Stimulated activated CD4-positive, alpha-beta T cell treated with anti-CD3 and anti-CD28 coated beads, Interleukin-12 subunit alpha, Interleukin-12 subunit beta, amount 100 ng/mL, for 24 hours (primary cell): ENCODE results near the gene ATP13A1.

Experiments
- DNase-seq, 2 experiments: peaks; one replicate each; pipeline ENCODE4 v3.0.0-alpha.2; 2020; ENCODE audit warnings: low read depth in 2 of 2

Gene ATP13A1

GRCh38 chr19:19662871-19663255 is 613 bp downstream of the ATP13A1 start:
- no peak for DNase-seq

DNA sequence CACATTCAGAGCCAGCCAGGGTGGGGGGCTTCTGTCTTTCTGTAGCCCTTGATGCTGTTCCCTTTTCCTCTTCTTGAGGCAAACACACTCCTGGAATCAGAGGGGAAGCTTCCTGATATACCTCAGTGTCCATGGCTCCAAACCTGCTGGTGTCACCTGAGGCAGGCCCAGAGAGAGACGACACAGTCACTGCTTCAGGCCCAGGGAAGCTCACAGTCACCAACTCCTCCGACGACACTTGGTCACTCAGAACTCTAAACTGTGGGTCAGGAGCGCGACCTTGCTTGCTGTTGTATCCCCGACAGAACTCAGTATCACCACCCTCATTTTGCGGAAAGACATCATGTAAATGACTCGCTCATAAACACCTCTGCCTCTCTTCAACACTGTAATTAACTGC is 1.1 kb downstream of the ATP13A1 start:
- DNase-seq: no peak

- no peak for DNase-seq
Measured at GRCh38 chr19:19661675-19662251, 1.7 kb downstream of the ATP13A1 start.

DNA sequence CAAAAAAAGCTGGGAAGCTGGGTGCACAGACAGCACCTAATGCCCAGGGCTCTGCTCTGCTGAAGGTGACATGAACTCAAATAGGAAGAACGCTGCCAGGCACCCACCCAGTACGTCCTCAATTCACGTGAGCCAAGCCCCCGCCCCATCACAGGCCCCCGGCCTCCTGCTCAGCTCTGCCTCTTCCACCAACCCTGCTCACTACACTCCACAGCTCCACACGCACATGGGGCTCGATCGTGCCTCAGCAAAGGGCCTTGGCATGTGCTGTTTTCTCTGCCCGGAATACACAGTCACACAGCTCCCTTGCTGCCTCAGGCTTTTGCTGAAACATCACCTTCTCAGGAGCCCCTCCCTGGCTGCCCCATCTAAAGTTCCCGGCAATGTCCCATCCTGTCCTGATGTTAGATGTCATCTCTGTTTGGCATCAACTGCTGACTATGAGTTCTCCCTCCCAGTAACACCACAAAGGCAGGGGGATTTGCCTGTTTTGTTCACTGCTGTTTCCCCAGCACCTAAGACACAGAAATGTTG is 2.3 kb downstream of the ATP13A1 start:
- no peak for DNase-seq

DNA sequence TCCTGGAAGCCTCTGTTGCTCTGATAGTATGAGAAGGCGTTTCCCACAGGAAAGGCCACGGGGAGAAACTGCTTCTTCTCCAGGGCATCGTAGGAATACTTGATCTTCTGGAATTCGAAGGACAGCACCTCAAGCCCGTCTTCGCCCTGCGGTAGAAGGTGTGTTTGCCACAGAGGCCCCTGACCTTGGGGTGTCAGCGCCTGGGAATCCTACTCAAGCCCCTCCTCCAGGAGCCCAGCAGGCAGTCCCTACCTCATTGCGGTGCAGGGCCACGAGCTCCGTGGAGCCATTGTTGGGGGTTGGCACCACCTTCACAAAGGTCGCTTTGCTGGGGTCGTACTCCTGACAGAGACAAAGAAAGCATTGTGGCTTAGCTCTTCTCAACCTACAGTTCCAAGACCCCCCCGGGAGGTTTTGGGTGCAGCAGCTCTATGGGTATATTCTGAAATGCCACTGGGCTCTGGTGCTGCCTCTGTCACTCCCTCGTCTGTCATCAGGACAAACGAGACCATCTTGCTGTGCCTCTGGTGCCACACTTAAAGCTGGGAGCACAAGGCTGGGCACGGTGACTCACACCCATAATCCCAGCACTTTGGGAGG is 3.7 kb downstream of the ATP13A1 start:
- no peak for DNase-seq

DNA sequence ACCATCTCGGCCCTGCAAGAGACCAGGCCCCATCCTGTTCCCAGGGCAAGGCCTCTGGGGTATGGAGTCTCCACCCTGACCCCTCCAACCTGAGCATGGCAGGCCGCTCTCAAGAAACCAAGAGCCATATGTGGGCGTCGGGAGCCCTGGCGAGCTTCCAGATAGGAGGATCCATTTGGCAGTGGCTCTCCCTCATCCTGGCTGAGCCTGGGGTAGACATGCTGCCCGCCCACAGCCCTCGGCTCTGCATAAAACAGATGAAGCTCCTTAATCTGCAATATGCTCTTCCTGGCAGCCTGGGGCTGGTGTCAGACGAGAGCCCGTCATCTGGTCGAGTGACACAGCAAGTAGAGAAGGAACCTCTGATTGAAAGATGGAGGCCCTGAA is 6.1 kb downstream of the ATP13A1 start:
- no peak for DNase-seq

DNA sequence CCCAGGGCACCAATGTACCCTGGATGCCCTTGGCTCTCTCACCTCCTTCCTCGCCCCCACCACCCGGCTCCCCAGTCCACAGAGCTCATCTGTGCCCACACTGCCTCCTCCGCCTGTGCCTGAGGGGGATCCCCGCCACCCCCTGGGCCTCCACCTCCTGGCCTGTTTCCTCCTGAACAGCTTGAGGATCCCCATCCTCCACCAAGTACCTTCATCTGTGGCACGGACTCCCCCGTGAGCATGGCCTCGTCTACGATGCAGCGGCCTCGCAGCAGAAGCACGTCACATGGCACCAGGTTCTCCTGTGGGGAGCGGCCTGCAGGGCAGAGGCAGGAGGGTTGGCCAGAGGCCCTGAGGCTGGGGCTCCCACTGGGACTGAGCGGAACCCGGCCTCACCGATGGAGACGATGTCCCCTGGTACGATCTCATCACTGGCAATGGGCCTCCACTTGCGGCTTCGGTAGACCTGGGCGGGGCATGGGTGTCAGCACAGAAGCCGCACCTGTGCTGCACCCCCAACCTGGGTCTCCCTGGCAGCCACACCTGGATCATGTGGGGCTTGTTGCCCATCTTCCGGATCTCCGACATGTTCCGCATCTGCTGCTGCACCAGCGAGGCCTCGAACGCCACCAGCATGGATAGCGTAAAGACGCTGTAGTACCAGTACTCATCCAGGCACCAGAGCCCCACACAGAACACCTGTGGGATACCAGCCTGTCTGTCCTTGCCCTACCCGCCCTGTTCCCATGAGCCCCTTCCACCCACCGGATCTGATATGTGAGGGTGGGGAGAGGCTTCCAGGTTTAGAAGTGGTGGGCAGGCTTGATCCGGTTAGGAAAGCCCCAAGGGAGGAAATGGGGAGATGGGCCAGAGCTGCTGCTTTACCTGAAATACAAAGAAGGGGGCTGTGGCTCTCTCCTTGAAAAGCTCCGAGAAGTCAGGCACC is 6.8 kb downstream of the ATP13A1 start:
- no peak for DNase-seq

DNA sequence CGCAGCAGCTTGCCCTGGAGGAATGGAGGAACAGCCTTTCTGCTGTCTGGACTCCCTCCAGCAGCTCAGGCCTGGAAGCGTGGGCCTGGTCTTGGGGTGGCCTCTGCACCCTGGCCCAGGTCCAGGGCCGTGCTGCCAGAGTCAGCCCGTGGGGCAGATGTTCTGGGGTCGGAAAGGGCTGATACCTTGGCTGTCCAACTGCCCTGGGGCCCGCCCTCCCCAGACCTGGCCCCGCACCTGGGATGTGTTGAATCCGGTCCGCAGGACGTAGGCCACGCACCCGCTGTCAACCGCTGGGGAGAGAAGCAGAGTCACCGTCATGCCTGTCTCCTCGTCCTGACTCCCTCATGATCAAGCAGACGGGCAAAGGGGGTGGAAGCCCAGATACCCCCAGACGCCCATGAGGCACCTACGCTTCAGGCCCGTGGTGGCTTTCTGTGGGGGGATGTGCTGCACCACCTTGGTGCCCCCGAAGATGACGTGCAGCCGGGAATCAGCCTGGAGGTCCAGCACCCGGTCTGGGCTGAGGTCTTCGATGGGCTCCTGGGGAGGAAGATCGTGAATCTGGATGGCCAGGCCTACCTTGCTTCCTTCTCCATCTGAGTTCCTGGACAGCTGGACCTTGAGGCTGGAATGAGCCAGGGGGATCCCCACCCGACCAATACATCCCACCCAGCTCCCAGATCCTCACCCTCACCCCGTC is 7.7 kb downstream of the ATP13A1 start:
- DNase-seq: no peak

GRCh38 chr19:19655051-19655594 is 8.4 kb downstream of the ATP13A1 start:
- DNase-seq: no peak

DNA sequence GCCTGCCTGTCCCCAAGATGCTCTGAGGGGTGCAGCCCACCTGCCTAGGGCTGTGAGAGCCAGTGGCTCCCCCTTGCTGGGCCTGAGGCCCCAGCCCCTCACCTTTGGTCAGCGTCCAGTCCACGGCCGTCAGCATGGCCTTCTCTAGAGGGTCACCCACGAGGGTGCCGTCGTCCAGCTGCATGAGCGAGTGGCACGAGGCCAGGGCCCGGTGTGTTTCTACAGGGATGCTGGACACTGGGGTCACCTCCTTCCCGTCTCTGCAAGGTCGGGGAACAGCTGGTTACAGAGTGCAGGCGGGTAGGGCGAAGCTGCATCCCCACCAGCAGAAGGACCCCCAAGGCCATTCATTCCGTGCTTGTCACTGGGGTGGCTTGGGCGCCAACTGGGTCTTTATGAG is 9.0 kb downstream of the ATP13A1 start:
- no peak for DNase-seq

DNA sequence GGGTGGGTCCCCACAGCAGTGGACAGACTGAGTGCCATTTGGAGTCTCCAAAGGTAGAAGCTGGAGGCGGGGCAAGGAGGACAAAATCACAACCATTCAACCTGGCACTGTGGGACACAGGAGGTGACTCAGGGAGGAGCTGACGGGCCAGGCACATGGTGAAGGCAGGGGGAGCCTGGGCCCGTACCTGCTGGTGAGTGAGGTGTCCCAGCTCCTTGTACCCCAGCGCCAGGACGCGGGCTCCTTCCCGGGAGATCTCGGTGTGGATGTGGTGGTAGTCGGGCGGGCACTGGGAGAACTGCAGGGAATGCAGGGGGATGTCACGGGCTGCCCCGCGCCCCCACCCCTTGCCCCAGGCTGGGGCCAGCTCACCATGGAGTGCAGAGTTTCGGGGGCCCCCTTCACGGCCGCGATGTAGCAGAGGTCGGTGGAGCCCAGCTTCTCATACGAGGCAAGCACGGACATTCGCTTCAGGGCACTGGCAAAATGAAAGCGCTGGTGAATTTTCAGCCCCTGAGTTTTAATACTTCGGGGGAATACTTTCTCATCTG is 9.8 kb downstream of the ATP13A1 start:
- DNase-seq: no peak

- no peak for DNase-seq
Measured at GRCh38 chr19:19652482-19653295, 10.8 kb downstream of the ATP13A1 start.

GRCh38 chr19:19651076-19651475 is 12.4 kb downstream of the ATP13A1 start:
- DNase-seq: no peak

DNA sequence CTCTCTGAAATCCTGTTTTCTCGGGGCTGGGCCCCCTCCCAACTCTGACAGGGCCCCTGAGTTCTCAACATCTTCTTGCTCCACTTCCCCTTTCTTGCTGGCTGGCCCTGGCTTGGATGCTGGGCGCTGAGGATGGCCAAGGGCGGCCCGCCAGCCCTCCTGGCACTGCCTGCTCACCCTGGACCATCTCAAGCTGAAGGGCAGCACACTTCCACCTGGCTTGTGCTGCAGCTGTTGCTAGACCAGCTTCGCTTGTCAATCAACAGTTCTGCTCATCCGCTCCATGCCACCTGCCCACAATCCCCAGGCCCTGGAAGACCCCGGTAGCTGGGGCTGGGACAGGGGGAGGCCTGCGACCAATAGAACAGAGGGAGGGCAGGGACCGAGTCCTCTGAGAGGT is 13.1 kb downstream of the ATP13A1 start:
- no peak for DNase-seq

DNA sequence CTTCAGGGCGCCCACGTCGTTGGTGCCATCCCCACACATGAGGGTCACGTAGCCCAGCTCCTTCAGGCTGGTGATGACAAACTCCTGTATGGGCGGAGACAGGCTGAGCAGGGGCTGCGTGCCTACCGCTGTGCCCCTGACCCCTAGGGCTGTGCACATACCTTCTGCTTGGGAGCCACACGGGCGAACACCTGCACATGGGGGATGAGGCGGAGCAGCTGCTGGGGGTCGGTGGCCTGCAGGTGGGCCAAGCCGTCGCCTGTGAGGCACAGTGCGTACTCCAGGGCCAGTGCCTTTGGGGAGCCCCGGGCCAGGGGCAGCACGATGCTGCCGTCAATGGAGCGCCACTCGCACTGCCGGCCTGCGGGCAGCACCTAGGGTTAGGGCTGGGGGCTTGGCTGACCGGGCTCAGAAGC is 13.9 kb downstream of the ATP13A1 start:
- DNase-seq: no peak

- DNase-seq: no peak
Measured at GRCh38 chr19:19649155-19649554, 14.3 kb downstream of the ATP13A1 start.

- no peak for DNase-seq
Measured at GRCh38 chr19:19647037-19647835, 16.2 kb downstream of the ATP13A1 start.

- no peak for DNase-seq
Measured at GRCh38 chr19:19645233-19645870, 18.1 kb downstream of the ATP13A1 start.

DNA sequence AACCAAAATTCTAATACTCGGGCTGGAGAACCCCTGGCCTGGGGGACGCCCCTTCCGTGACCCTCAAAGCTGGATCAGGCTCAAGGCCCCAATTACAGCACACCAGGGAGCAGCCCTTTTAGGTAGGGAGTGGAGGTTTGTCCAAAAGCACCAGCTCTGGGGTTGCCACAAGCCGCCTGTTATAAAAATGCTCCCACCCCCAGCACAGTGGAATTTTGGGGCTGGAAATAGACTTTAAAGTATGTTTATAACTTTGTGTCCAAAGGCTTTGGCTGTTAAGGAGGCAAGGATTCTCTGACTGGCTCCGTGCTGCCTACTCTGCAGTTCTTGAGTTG is 19.5 kb downstream of the ATP13A1 start:
- no peak for DNase-seq
